Duodenal mucosa (tissue), 2 donors: ENCODE measurements around the gene MYLK.

Experiments
- H3K27ac ChIP-seq: one replicate; pipeline ENCODE4 v1.7.0; 2013; ENCODE audit warnings: low read depth, low read length
- H3K27me3 ChIP-seq, 2 donors: one replicate each; pipeline ENCODE4 v1.7.0; 2013; ENCODE audit warnings: low read length in 2 of 2, control low read depth in 1 of 2; ENCODE audit not compliant: insufficient read depth in 2 of 2, control insufficient read depth in 1 of 2
- H3K36me3 ChIP-seq, 2 donors: one replicate each; pipeline ENCODE4 v1.7.0; 2013; ENCODE audit warnings: low read length in 2 of 2, control low read depth in 1 of 2; ENCODE audit not compliant: insufficient read depth in 2 of 2, control insufficient read depth in 1 of 2
- H3K4me1 ChIP-seq, 2 donors: one replicate each; pipeline ENCODE4 v1.7.0; 2013; ENCODE audit warnings: low read length in 2 of 2, control low read depth in 1 of 2; ENCODE audit not compliant: insufficient read depth in 2 of 2, control insufficient read depth in 1 of 2
- H3K4me3 ChIP-seq, 2 donors: one replicate each; pipeline ENCODE4 v1.7.0; 2013; ENCODE audit warnings: low read length in 2 of 2, low read depth in 1 of 2
- H3K9ac ChIP-seq, 2 donors: one replicate each; pipeline ENCODE4 v1.7.0; 2013; ENCODE audit warnings: low read length in 2 of 2, low read depth in 1 of 2
- H3K9me3 ChIP-seq, 2 donors: one replicate each; pipeline ENCODE4 v1.7.0; 2013; ENCODE audit warnings: low read length in 2 of 2, control low read depth in 1 of 2; ENCODE audit not compliant: control insufficient read depth in 1 of 2

MYLK gene

GRCh38 chr3:123815981-123816380, 68.2 kb downstream of the MYLK start:
- Histone ChIP-seq H3K36me3 (no peaks in the 10 kb centered on the region), H3K9me3 (no peaks in the 10 kb centered on the region), H3K27me3 (no peaks in the 10 kb centered on the region), H3K9ac (no peak overlapping the region), H3K4me1 (peaks cover 0 to 3% of the 10 kb centered on the region in 2 donors), H3K27ac (no peak overlapping the region), H3K4me3 (no peak overlapping the region)

- Histone ChIP-seq H3K4me1 (peaks cover 2 to 3% of the 10 kb centered on the region in 2 donors), H3K4me3 (no peak overlapping the region), H3K36me3 (no peaks in the 10 kb centered on the region), H3K9me3 (no peaks in the 10 kb centered on the region), H3K27me3 (no peaks in the 10 kb centered on the region), H3K27ac (no peak overlapping the region), H3K9ac (no peak overlapping the region)
Measured at GRCh38 chr3:123813876-123814275, 70.3 kb downstream of the MYLK start.

GRCh38 chr3:123809597-123809996, 74.5 kb downstream of the MYLK start:
- H3K36me3 ChIP-seq = no peaks in the 10 kb centered on the region
- no peak overlapping the region for H3K27ac ChIP-seq
- H3K4me3 ChIP-seq = no peak overlapping the region
- no peaks in the 10 kb centered on the region for H3K9me3 ChIP-seq
- peaks cover 0 to 12% of the 10 kb centered on the region in 2 donors for H3K4me1 ChIP-seq
- no peak overlapping the region for H3K9ac ChIP-seq
- no peaks in the 10 kb centered on the region for H3K27me3 ChIP-seq

- H3K9me3 ChIP-seq = no peaks in the 10 kb centered on the region
- H3K4me1 ChIP-seq = peaks cover 0 to 12% of the 10 kb centered on the region in 2 donors
- no peak overlapping the region for H3K9ac ChIP-seq
- no peaks in the 10 kb centered on the region for H3K36me3 ChIP-seq
- H3K27ac ChIP-seq = no peak overlapping the region
- no peaks in the 10 kb centered on the region for H3K27me3 ChIP-seq
- no peak overlapping the region for H3K4me3 ChIP-seq
Measured at GRCh38 chr3:123808812-123809211, 75.3 kb downstream of the MYLK start.

GRCh38 chr3:123807820-123808219, 76.3 kb downstream of the MYLK start:
- Histone ChIP-seq H3K9ac (no peak overlapping the region), H3K27me3 (no peaks in the 10 kb centered on the region), H3K9me3 (no peaks in the 10 kb centered on the region), H3K36me3 (no peaks in the 10 kb centered on the region), H3K4me3 (no peak overlapping the region), H3K4me1 (peaks cover 0 to 12% of the 10 kb centered on the region in 2 donors), H3K27ac (no peak overlapping the region)

GRCh38 chr3:123805504-123805903, 78.6 kb downstream of the MYLK start:
- H3K36me3 ChIP-seq = no peaks in the 10 kb centered on the region
- H3K9ac ChIP-seq = no peak overlapping the region
- H3K27me3 ChIP-seq = no peaks in the 10 kb centered on the region
- H3K4me1 ChIP-seq = peaks cover 0 to 12% of the 10 kb centered on the region in 2 donors
- H3K4me3 ChIP-seq = no peak overlapping the region
- no peaks in the 10 kb centered on the region for H3K9me3 ChIP-seq
- H3K27ac ChIP-seq = no peak overlapping the region

- H3K9ac ChIP-seq = no peak overlapping the region
- peaks cover 0 to 12% of the 10 kb centered on the region in 2 donors for H3K4me1 ChIP-seq
- no peaks in the 10 kb centered on the region for H3K9me3 ChIP-seq
- no peak overlapping the region for H3K27ac ChIP-seq
- no peak overlapping the region for H3K4me3 ChIP-seq
- no peaks in the 10 kb centered on the region for H3K36me3 ChIP-seq
- no peaks in the 10 kb centered on the region for H3K27me3 ChIP-seq
Measured at GRCh38 chr3:123805101-123805500, 79.0 kb downstream of the MYLK start.

GRCh38 chr3:123804676-123805075, 79.5 kb downstream of the MYLK start:
- Histone ChIP-seq H3K4me1 (peaks cover under 1 to 12% of the 10 kb centered on the region in 2 donors), H3K4me3 (no peak overlapping the region), H3K27ac (no peak overlapping the region), H3K36me3 (no peaks in the 10 kb centered on the region), H3K27me3 (no peaks in the 10 kb centered on the region), H3K9ac (no peak overlapping the region), H3K9me3 (no peaks in the 10 kb centered on the region)

- Histone ChIP-seq H3K9ac (no peak overlapping the region), H3K9me3 (no peaks in the 10 kb centered on the region), H3K27ac (no peak overlapping the region), H3K4me3 (no peak overlapping the region), H3K27me3 (no peaks in the 10 kb centered on the region), H3K4me1 (peaks cover 4 to 12% of the 10 kb centered on the region in 2 donors), H3K36me3 (no peaks in the 10 kb centered on the region)
Measured at GRCh38 chr3:123803521-123803920, 80.6 kb downstream of the MYLK start.

- no peak overlapping the region for H3K4me3 ChIP-seq
- H3K27me3 ChIP-seq = no peaks in the 10 kb centered on the region
- no peak overlapping the region for H3K27ac ChIP-seq
- no peak overlapping the region for H3K9ac ChIP-seq
- no peaks in the 10 kb centered on the region for H3K36me3 ChIP-seq
- peaks cover 4 to 5% of the 10 kb centered on the region in 2 donors for H3K4me1 ChIP-seq
- no peaks in the 10 kb centered on the region for H3K9me3 ChIP-seq
Measured at GRCh38 chr3:123802007-123802625, 82.0 kb downstream of the MYLK start.
